ENCODE results near the gene ANKRD40. TPM values are rescaled to one million over a fixed set of nuclear protein-coding genes. Genes with fewer than 3 reads are reported as not detected.

The ANKRD40 gene
- total RNA-seq, 4 donors from 2014 or later: 18.7 to 30.8 (median 24.2) TPM

DNA sequence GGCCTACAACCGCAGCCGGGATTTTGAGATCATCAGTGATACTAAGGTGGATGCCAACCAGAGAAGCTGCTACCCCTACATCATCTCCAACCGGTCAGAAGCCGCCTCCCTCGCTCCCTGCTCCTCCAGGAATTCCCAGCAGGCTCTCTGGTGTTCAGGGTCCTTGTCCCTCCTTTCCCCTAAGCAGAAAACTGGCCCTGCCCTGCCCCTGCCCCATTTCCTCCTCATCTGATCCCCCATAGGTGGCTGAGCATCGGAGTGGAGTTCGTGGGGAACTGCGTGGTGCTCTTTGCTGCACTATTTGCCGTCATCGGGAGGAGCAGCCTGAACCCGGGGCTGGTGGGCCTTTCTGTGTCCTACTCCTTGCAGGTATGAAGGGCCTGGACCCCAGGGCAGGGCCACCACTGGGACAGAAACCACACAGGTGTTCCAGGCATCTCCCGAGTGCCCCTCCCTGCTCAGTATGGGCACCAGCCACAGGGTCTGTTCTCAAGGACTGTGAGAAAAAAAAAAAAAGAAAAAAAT, 29.8 kb downstream of the ANKRD40 start:
- no peaks in the 10 kb centered on the region for H3K9me3 ChIP-seq
- peaks cover 2 to 45% (median 35%) of the 10 kb centered on the region in 4 donors for H3K4me1 ChIP-seq
- H3K27me3 ChIP-seq: no peaks in the 10 kb centered on the region
- intact Hi-C loops (cut with DNase I; ENCODE audit: low total_unique reads): no loop called here
- H3K36me3 ChIP-seq: no peaks in the 10 kb centered on the region
- no peak overlapping the region for H3K4me3 ChIP-seq
- no peak for TF ChIP-seq POLR2AphosphoS5 (IDR thresholded peaks at IDR 0.05)
- no peak for TF ChIP-seq POLR2A (IDR thresholded peaks at IDR 0.05)
- TF ChIP-seq, protein P1, sequence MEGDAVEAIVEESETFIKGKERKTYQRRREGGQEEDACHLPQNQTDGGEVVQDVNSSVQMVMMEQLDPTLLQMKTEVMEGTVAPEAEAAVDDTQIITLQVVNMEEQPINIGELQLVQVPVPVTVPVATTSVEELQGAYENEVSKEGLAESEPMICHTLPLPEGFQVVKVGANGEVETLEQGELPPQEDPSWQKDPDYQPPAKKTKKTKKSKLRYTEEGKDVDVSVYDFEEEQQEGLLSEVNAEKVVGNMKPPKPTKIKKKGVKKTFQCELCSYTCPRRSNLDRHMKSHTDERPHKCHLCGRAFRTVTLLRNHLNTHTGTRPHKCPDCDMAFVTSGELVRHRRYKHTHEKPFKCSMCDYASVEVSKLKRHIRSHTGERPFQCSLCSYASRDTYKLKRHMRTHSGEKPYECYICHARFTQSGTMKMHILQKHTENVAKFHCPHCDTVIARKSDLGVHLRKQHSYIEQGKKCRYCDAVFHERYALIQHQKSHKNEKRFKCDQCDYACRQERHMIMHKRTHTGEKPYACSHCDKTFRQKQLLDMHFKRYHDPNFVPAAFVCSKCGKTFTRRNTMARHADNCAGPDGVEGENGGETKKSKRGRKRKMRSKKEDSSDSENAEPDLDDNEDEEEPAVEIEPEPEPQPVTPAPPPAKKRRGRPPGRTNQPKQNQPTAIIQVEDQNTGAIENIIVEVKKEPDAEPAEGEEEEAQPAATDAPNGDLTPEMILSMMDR (IDR thresholded peaks at IDR 0.05): no peak
- TF ChIP-seq EP300 (IDR thresholded peaks at IDR 0.05; ENCODE audit: low read depth): no peak
- in situ Hi-C loops (cut with MboI; ENCODE audit: low pct_ligation_motif_present in 1 of 4, low pct_unique_long_range_greater_than_20kb in 1 of 4, low sequenced_read_pairs in 3 of 4): no loop called here
- no peak for DNase-seq
- no peak overlapping the region for H3K27ac ChIP-seq
- 80 to 92% methylated on average over 1 to 12 of the region's 12 CpGs for WGBS, 2 donors (ENCODE audit: low coverage in 1 of 2)

DNA sequence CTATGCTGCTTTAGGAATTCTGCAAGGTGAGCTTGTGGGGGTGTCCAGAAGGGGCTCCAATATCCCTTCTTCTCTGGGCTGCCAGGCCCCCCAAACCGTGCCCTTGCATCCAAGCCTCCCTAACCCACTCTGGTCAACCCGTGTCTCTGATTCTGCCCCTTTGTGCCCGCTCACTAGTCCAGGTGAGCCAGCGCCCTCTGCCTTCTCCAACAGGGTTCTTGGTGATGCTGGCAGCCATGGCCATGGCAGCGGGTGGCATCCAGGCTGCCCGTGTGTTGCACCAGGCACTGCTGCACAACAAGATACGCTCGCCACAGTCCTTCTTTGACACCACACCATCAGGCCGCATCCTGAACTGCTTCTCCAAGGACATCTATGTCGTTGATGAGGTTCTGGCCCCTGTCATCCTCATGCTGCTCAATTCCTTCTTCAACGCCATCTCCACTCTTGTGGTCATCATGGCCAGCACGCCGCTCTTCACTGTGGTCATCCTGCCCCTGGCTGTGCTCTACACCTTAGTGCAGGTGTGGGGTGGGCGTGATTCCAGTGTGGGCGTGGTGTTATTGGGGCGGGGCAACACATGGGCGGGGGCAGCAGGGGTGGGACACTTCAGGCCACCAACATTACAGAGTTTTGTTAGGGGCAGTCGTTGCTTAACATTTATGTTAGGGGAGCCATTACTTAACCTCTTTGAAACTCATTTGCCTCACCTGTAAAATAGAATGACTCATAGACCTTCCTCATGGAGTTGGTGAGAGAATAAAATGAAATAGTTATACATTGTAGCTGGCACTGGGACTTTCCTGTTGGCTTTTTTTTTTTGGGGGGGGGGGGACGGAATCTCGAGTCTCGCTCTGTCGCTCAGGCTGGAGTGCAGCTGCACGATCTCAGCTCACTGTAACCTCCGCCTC, 31.4 kb downstream of the ANKRD40 start:
- DNase-seq: no peak
- H3K36me3 ChIP-seq: no peaks in the 10 kb centered on the region
- in situ Hi-C loops (cut with MboI; ENCODE audit: low pct_ligation_motif_present in 1 of 4, low pct_unique_long_range_greater_than_20kb in 1 of 4, low sequenced_read_pairs in 3 of 4): no loop called here
- peaks cover 2 to 38% (median 28%) of the 10 kb centered on the region in 4 donors for H3K4me1 ChIP-seq
- TF ChIP-seq, protein P1 (IDR thresholded peaks at IDR 0.05): no peak
- TF ChIP-seq EP300 (IDR thresholded peaks at IDR 0.05; ENCODE audit: low read depth) (no peak), POLR2A (IDR thresholded peaks at IDR 0.05) (no peak), POLR2AphosphoS5 (IDR thresholded peaks at IDR 0.05) (no peak)
- no peaks in the 10 kb centered on the region for H3K27me3 ChIP-seq
- 20 to 77% methylated on average over 1 to 24 of the region's 24 CpGs for WGBS, 2 donors (ENCODE audit: low coverage in 1 of 2)
- peak overlapping the region; percentile 18 to 75 (median 74) for H3K27ac ChIP-seq
- no peak overlapping the region for H3K4me3 ChIP-seq
- no peaks in the 10 kb centered on the region for H3K9me3 ChIP-seq
- intact Hi-C loops (cut with DNase I; ENCODE audit: low total_unique reads): no loop called here

DNA sequence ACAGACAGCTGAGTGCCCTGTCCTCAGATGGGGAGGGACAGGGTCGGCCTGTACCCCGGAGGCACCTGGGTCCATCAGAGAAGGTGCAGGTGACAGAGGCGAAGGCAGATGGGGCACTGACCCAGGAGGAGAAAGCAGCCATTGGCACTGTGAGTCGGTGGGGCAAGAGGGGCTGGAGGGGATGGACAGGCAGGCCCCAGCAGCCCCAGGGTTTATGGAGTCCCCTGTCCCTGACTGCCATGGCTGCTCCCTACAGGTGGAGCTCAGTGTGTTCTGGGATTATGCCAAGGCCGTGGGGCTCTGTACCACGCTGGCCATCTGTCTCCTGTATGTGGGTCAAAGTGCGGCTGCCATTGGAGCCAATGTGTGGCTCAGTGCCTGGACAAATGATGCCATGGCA, 32.1 kb downstream of the ANKRD40 start:
- 67% methylated on average over 5 of the region's 7 CpGs; no CpG with 5 or more reads in 1 of the 2 donors for WGBS, 2 donors (ENCODE audit: low coverage in 1 of 2)
- no peaks in the 10 kb centered on the region for H3K36me3 ChIP-seq
- intact Hi-C loops (cut with DNase I; ENCODE audit: low total_unique reads) (no loop called here), in situ Hi-C loops (cut with MboI; ENCODE audit: low pct_ligation_motif_present in 1 of 4, low pct_unique_long_range_greater_than_20kb in 1 of 4, low sequenced_read_pairs in 3 of 4) (no loop called here)
- peak in 2 of 3 donors; percentile 65 to 71 for TF ChIP-seq POLR2AphosphoS5 (IDR thresholded peaks at IDR 0.05)
- no peak for TF ChIP-seq POLR2A (IDR thresholded peaks at IDR 0.05)
- TF ChIP-seq, protein P1 (IDR thresholded peaks at IDR 0.05): peak in 1 of 5 experiments; percentile 11
- H3K4me3 ChIP-seq: no peak overlapping the region
- no peaks in the 10 kb centered on the region for H3K9me3 ChIP-seq
- peak overlapping the region; percentile 66 to 75 (median 74) for H3K27ac ChIP-seq
- peaks cover 2 to 31% (median 23%) of the 10 kb centered on the region in 4 donors for H3K4me1 ChIP-seq
- peak; percentile 77 for DNase-seq
- no peaks in the 10 kb centered on the region for H3K27me3 ChIP-seq

DNA sequence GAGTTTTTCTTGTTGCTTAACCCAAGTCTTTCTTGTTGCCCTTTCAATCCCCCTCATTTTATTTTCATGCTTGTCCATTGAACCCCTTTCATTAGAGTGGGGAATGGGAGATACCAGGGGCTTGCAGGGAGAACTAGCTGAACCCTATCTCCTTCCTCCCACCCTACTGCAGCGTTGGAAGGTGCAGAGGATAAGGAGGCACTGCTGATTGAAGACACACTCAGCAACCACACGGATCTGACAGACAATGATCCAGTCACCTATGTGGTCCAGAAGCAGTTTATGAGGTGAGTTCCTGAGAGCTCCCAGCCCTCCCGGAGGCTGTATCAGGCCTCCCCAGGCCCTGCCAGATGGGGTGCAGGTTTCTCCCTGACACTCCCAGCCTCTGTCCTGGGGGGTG, 32.5 kb downstream of the ANKRD40 start:
- intact Hi-C loops (cut with DNase I; ENCODE audit: low total_unique reads) (no loop called here), in situ Hi-C loops (cut with MboI; ENCODE audit: low pct_ligation_motif_present in 1 of 4, low pct_unique_long_range_greater_than_20kb in 1 of 4, low sequenced_read_pairs in 3 of 4) (no loop called here)
- no peak overlapping the region for H3K4me3 ChIP-seq
- H3K27ac ChIP-seq: peak overlapping the region; percentile 66 to 75 (median 74)
- no peaks in the 10 kb centered on the region for H3K9me3 ChIP-seq
- WGBS, 2 donors (ENCODE audit: low coverage in 1 of 2): 40 to 45% methylated on average over 1 to 3 of the region's 3 CpGs
- no peaks in the 10 kb centered on the region for H3K27me3 ChIP-seq
- TF ChIP-seq, protein P1 (IDR thresholded peaks at IDR 0.05): no peak
- TF ChIP-seq POLR2A (IDR thresholded peaks at IDR 0.05) (no peak), EP300 (IDR thresholded peaks at IDR 0.05; ENCODE audit: low read depth) (no peak), POLR2AphosphoS5 (IDR thresholded peaks at IDR 0.05) (no peak)
- no peaks in the 10 kb centered on the region for H3K36me3 ChIP-seq
- DNase-seq: no peak
- peaks cover 2 to 30% (median 23%) of the 10 kb centered on the region in 4 donors for H3K4me1 ChIP-seq

Measured in transverse colon (tissue), 4 donors.